GM18867 (cell line): ENCODE data around the gene KCNJ2.

Experiments
- ATAC-seq: cut with Tn5 transposase; IDR thresholded peaks from one replicate; pipeline ENCODE4 v1.9.1; 2021; ENCODE audit warnings: mild to moderate bottlenecking, moderate library complexity; ENCODE audit not compliant: unreplicated experiment

KCNJ2 gene

GRCh38 chr17:70168977-70169708, at the start of gene KCNJ2:
TSS of gene KCNJ2 (plus strand) at chr17:70169532. CDS start at chr17:70175040, 5,508 bp downstream.
- ATAC-seq: peak; percentile 99

DNA sequence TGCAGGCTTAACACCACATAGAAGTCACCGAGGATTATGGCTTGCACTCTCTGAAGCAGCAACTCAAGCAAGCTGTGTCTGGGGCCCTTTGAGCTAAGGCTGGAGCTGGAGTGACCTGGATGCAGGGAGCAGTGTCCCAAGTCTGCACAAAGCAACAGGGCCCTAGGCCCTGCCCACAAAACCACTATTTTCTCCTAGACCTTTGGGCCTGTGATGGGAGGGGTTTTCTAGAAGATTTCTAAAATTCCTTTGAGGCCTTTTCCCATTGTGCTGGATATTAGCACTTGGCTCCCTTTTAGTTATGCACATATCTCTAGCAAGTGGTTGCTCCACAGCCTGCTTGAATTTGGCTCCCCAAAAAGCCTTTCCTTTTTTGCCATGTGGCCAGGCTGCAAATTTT, 49.8 kb upstream of the KCNJ2 start:
- no peak for ATAC-seq

- no peak for ATAC-seq
Measured at GRCh38 chr17:70119983-70120382, 49.3 kb upstream of the KCNJ2 start.

GRCh38 chr17:70120425-70120824, 48.9 kb upstream of the KCNJ2 start:
- ATAC-seq: no peak

DNA sequence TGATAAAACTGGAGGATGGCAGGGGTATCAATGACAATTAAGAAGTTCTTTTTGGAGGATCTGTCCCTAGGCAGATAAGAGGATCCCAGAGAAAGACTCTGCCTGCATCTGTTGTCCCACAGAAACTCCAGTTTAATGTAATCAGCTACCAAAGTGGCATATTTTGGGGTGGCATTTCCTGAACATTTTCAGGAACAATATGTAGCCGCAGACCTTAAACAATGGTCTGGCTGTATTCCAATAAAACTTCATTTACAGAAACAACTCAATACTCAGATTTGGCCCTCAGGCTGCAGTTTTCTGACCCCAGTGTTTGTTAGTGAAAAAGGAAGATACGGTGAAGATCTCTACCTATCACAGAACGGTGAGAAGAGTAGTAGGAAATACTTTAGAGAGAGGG, 48.2 kb upstream of the KCNJ2 start:
- no peak for ATAC-seq

DNA sequence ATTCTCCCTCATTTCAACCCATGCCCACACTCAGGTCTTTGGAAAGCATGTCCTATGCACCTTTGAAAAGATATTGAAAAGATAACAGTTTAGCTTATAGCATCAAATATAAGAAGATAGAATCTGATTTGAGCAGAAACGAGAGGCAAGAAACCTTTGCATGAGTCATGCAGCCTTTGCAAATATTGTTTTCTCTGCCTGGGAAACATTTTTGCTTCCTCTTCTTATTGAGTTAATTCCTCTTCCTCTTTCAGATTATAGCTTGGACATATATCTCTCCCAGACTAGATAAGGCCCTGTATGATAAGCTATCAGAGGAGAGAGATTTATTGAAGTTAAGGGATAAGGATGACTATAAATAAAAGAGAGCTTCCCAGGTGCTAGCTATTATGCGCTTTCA, 46.1 kb upstream of the KCNJ2 start:
- no peak for ATAC-seq

DNA sequence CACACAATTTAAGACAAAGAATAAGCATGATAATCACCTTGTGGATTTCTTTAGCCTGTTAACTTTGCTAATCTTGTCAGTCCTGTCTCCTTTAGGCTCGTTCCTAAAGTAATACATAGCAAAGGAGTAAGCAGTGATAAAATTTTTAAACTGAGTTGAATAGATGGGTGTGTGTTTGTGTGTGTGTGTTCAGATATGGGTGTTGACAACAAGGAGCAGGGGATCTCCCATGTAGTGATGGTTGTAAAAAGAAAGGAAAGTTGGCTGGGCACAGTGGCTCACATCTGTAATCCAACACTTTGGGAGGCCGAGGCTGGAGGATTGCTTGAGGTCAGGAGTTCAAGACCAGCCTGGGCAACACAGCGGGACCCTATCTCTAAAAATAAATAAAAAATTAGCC, 44.6 kb upstream of the KCNJ2 start:
- no peak for ATAC-seq

GRCh38 chr17:70127221-70127873, 42.0 kb upstream of the KCNJ2 start:
- ATAC-seq: no peak

- ATAC-seq: no peak
Measured at GRCh38 chr17:70128727-70129238, 40.5 kb upstream of the KCNJ2 start.

DNA sequence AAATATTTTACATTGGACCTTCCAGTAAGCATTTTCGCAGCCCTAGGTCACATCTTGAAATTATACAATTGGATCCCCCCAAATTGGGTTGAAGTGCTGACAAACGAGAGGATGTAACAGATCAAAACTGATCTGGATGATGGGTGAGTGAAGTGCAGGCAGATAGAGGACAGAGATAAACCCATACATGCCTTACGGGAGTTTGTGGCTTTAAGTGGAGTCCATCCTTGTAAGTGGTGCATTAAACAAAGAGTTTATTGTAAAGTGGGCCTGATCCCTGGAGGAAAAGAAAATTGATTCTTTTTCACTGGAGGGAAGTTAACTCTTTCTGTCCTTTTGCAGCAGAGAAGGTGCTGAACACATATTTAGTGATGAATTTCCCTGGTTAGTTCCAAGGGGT, 39.0 kb upstream of the KCNJ2 start:
- no peak for ATAC-seq

- ATAC-seq: no peak
Measured at GRCh38 chr17:70132505-70132904, 36.8 kb upstream of the KCNJ2 start.

DNA sequence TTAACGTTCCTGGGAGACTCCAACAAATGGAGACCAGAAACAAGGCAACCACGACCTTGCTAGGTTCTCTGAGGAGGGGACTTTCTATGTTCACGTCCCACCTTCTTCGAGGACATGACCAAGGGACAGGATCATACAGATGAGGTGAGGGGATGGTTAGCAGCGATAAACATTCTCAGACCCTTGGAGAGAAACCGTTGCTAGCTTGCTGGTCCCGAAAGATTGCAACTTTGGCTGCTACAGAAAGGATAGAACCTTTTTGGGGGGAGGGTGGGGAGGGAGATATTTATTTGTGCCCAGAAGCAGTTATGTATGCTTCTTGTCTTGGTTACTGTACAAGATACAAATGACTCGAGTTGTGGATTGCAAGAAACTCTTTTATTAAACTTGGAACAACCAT, 35.3 kb upstream of the KCNJ2 start:
- no peak for ATAC-seq

DNA sequence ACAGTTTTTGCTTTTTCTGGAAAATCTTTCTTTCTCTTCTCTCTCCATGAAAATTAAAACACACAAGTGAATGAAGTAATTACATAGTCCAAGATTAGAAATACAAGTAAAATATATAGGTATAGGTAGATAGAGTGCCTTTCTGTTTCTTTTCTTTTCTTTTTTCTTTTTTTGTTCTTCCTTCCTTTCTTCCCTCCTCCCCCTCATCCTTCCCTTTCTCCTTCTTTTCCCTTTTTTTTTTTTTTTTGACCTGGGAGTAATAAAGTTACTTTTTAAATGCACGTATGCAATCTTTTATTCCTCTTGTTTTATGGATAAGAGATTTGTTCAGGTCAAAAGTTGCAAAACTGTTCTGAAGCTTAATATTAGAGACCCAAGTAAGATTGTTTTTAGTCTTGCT, 34.6 kb upstream of the KCNJ2 start:
- ATAC-seq: no peak

GRCh38 chr17:70136131-70136530, 33.2 kb upstream of the KCNJ2 start:
- ATAC-seq: no peak

DNA sequence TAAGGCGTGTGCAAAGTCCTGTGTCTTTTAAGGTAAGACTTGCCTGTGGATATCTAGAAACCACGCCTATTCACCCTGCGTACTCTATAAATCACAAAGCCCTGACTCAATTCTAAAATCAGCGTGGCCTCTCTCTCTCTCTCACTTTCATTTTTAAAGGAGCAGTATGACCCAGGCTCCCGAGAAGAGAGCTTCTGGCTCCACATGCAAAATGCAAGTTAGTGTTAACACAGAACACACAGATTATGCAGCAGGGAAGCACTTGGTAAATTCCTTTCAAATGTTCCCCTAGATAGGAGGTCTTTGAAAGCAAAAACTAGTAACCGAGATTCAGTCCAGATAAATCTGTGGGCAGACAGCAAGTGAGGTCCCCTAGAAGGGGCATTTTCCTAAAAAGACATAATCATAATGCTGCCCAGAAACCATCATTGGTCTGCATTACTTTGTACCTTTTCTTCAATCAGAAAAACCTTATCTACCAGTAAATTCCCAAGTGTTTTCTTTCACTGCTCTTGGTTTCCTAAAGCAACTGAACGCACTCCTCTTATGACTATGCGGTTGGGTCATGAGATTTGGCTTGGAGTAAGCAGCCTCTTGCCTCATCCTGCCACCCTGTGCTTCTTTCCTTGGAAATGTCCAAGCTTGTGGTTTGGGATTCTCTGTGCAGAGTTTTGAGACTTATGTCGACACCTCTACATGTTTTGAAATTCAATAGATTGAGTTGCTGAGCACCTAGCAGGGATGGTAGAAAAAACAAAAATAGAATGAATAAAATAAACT, 31.7 kb upstream of the KCNJ2 start:
- ATAC-seq: peak; percentile 99

DNA sequence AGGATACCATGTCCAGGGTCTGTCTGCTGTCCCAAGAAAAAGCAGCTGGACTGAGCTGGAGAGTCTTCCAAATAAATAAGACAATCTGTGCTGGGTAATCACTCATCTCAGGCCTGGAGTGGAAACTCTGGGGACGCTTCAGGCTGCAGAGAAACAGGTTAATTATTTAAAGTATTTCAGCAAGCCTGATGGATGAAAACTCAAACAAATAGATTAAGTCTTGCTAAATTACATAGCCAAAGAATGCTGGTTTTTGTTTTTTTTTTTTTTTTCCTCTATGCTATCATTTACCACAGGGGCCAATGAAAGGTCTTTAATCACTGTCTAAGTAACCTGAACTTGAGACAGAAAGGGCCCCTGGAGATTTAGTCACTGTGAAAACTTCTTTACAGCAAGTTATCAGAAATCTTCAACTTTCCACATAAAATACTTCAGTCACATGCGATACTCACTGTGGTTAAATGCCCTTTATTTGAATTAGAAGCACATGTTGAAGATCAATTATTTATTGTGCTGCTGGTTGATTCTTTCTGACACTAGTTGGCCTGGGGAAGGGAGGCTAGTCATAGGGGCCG, 31.0 kb upstream of the KCNJ2 start:
- no peak for ATAC-seq

GRCh38 chr17:70139449-70139993, 29.8 kb upstream of the KCNJ2 start:
- ATAC-seq: no peak

DNA sequence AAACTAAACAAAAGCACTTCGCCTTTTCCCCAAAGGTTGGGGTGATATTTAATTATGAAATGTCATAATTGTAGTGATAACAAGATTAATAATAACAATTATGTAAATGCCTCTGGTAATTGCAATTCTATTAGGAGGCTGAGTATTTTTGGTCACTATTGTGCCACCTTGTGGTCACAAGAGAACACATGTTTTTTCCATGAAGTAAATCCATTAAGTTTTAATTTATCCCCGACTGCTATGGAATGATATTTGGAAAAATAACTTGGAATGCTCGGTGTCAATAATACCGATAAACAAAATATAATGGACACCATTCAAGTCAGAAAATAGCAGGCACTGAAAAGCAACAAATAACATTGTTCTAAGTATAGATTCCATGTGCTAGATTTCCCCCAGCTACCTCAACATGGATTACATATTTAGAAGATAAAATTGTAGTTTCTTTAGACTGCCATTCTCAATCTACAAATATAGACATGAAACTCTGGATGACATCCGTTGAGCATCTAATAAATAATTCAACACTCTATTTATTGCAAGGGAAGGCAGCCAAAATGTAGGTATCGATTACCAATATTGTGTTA, 25.0 kb upstream of the KCNJ2 start:
- ATAC-seq: no peak

- no peak for ATAC-seq
Measured at GRCh38 chr17:70153210-70153609, 16.1 kb upstream of the KCNJ2 start.

GRCh38 chr17:70157151-70157550, 12.2 kb upstream of the KCNJ2 start:
- ATAC-seq: no peak

DNA sequence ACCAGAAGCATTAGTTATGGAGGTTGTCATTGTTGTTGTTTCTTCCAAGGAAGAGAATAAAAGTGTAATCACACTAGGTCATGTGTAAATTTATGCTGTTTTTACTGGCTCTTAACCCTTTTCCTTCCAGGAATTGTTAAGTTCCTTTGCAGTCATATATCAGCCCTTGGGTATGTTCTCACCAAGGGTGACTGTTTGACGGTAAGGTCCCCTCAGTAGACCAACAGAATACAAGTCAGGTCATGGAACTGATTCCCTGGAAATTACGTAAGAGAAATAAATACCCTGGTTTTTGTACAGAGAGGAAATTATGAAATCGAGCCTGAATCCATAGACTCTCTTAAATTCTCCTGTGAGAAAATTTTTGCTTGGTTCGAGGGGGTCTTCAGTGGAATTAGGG, 11.2 kb upstream of the KCNJ2 start:
- ATAC-seq: no peak
